ENCODE data around the gene SMARCE1. TPM values are rescaled to one million over a fixed set of nuclear protein-coding genes. Genes with fewer than 3 reads are reported as not detected.

The SMARCE1 gene
- polyA plus RNA-seq, 1 donor (not counting 4 experiments of a cell fraction or from before 2014, with no cell fraction given), result 60.6 TPM

DNA sequence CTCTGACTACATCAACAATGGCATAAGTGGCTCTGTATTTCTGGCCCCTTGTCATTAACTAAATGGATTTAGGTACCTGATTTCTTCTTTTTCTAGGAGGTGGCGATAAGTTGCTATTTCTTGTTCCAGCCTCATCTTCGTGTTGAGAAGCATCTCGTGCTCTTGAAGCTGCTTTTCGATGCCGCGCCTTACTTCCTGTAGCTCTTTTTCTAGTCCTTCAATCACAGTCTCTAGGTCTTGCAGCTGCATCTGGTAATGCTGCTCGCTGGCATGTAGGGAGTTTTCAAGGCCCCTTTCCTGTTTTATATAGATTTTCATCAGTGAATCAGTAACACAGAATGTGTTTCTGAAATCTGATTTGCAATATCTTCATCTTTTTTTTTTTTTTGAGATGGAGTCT is 12.3 kb upstream of the SMARCE1 start:
- Histone ChIP-seq H3K9me3 (ENCODE audit: control insufficient read depth, low read depth, low read length) (no peaks in the 10 kb centered on the region), H3K4me2 (ENCODE audit: control insufficient read depth, extremely low read depth, insufficient read depth, low read depth, low read length) (no peak overlapping the region), H3K4me1 (ENCODE audit: control insufficient read depth, extremely low read depth, insufficient read depth, low read length) (peaks cover 2% of the 10 kb centered on the region), H3K4me3 (ENCODE audit: control insufficient read depth in 2 of 3, extremely low read depth in 1 of 3, insufficient read depth in 2 of 3, low read depth in 1 of 3, low read length in 3 of 3) (no peak overlapping the region), H3K36me3 (ENCODE audit: control insufficient read depth in 2 of 2, extremely low read depth in 1 of 2, insufficient read depth in 2 of 2, low read length in 2 of 2) (no peaks in the 10 kb centered on the region), H3K27me3 (ENCODE audit: control insufficient read depth, extremely low read depth, insufficient read depth, low read length) (no peaks in the 10 kb centered on the region), H2AFZ (ENCODE audit: control insufficient read depth, low read length) (no peak overlapping the region), H3K9ac (ENCODE audit: control insufficient read depth, extremely low read depth, insufficient read depth, low read length) (no peak overlapping the region), H3K27ac (ENCODE audit: control insufficient read depth, insufficient read depth, low read length) (no peak overlapping the region), H3K79me2 (ENCODE audit: control insufficient read depth, insufficient read depth, low read length) (no peaks in the 10 kb centered on the region), H4K20me1 (ENCODE audit: control insufficient read depth, extremely low read depth, insufficient read depth, low read length) (no peaks in the 10 kb centered on the region), H3K9me1 (ENCODE audit: control insufficient read depth, extremely low read depth, insufficient read depth, low read length) (no peaks in the 10 kb centered on the region)
- no peak for FAIRE-seq
- no peak for TF ChIP-seq EZH2 (IDR thresholded peaks at IDR 0.05; ENCODE audit: low read length)
- TF ChIP-seq, protein P1, sequence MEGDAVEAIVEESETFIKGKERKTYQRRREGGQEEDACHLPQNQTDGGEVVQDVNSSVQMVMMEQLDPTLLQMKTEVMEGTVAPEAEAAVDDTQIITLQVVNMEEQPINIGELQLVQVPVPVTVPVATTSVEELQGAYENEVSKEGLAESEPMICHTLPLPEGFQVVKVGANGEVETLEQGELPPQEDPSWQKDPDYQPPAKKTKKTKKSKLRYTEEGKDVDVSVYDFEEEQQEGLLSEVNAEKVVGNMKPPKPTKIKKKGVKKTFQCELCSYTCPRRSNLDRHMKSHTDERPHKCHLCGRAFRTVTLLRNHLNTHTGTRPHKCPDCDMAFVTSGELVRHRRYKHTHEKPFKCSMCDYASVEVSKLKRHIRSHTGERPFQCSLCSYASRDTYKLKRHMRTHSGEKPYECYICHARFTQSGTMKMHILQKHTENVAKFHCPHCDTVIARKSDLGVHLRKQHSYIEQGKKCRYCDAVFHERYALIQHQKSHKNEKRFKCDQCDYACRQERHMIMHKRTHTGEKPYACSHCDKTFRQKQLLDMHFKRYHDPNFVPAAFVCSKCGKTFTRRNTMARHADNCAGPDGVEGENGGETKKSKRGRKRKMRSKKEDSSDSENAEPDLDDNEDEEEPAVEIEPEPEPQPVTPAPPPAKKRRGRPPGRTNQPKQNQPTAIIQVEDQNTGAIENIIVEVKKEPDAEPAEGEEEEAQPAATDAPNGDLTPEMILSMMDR (optimal IDR thresholded peaks at IDR 0.05 in 1 of 3, IDR thresholded peaks at IDR 0.05 in 1 of 3, conservative IDR thresholded peaks at IDR 0.05 in 1 of 3; ENCODE audit: extremely low read depth in 1 of 3, insufficient read depth in 2 of 3, low read length in 3 of 3), result no peak
- dilution Hi-C loops (cut with MboI; ENCODE audit: extremely low pct_ligation_motif_present, low sequenced_read_pairs), result no loop called here
- DNase-seq (ENCODE audit: low read depth, low spot score), result no peak

DNA sequence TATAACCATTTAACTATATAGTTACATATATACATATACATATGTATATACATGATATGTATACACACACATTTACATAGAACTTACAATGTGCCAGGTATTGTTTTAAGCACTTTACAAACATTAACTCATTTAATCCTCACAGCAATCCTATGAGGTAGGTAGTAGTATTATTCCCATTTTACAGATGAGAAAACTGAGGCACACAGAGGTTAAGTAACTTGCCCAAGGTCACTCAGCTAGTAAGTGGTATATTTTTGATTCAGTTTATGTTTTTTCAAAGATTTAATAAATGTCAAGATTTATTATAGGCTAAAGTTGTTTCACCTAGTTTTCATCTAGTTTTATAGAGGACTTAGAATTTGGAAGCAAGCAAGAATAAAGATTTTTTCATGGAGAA is 10.8 kb upstream of the SMARCE1 start:
- peaks cover 3% of the 10 kb centered on the region for H3K4me1 ChIP-seq (ENCODE audit: control insufficient read depth, extremely low read depth, insufficient read depth, low read length)
- no peak overlapping the region for H3K4me3 ChIP-seq (ENCODE audit: control insufficient read depth in 2 of 3, extremely low read depth in 1 of 3, insufficient read depth in 2 of 3, low read depth in 1 of 3, low read length in 3 of 3)
- DNase-seq (ENCODE audit: low read depth, low spot score), result no peak
- dilution Hi-C loops (cut with MboI; ENCODE audit: extremely low pct_ligation_motif_present, low sequenced_read_pairs), result no loop called here
- TF ChIP-seq, protein P1 (optimal IDR thresholded peaks at IDR 0.05 in 1 of 3, IDR thresholded peaks at IDR 0.05 in 1 of 3, conservative IDR thresholded peaks at IDR 0.05 in 1 of 3; ENCODE audit: extremely low read depth in 1 of 3, insufficient read depth in 2 of 3, low read length in 3 of 3), result no peak
- no peak overlapping the region for H3K4me2 ChIP-seq (ENCODE audit: control insufficient read depth, extremely low read depth, insufficient read depth, low read depth, low read length)
- no peaks in the 10 kb centered on the region for H3K36me3 ChIP-seq (ENCODE audit: control insufficient read depth in 2 of 2, extremely low read depth in 1 of 2, insufficient read depth in 2 of 2, low read length in 2 of 2)
- no peak overlapping the region for H3K27ac ChIP-seq (ENCODE audit: control insufficient read depth, insufficient read depth, low read length)
- no peak overlapping the region for H2AFZ ChIP-seq (ENCODE audit: control insufficient read depth, low read length)
- no peak for FAIRE-seq
- H4K20me1 ChIP-seq (ENCODE audit: control insufficient read depth, extremely low read depth, insufficient read depth, low read length), result no peaks in the 10 kb centered on the region
- no peaks in the 10 kb centered on the region for H3K9me1 ChIP-seq (ENCODE audit: control insufficient read depth, extremely low read depth, insufficient read depth, low read length)
- no peak overlapping the region for H3K9ac ChIP-seq (ENCODE audit: control insufficient read depth, extremely low read depth, insufficient read depth, low read length)
- no peaks in the 10 kb centered on the region for H3K27me3 ChIP-seq (ENCODE audit: control insufficient read depth, extremely low read depth, insufficient read depth, low read length)
- no peaks in the 10 kb centered on the region for H3K79me2 ChIP-seq (ENCODE audit: control insufficient read depth, insufficient read depth, low read length)
- no peaks in the 10 kb centered on the region for H3K9me3 ChIP-seq (ENCODE audit: control insufficient read depth, low read depth, low read length)
